ENCODE results near the gene TGM4. TPM values are rescaled to one million over a fixed set of nuclear protein-coding genes. Genes with fewer than 3 reads are reported as not detected.
"Not testable (repeated sequence)": the region's sequence is repeated elsewhere in the genome, so short reads cannot be mapped to it uniquely, and the experiment has no call there.

Gene TGM4
- total and polyA plus RNA-seq, 2 donors (not counting 1 experiment from before 2014, with no cell fraction given), result not detected

- Mint-ChIP-seq H3K9me3 (ENCODE audit: insufficient read depth) (no peaks in the 10 kb centered on the region), H3K4me3 (no peak overlapping the region), H3K4me1 (peaks cover 20% of the 10 kb centered on the region), H3K27me3 (no peaks in the 10 kb centered on the region), H3K27ac (no peak overlapping the region)
- no peak overlapping the region for H3K9ac ChIP-seq (ENCODE audit: low read length)
- intact Hi-C loops (cut with micrococcal nuclease), result no loop called here
- no peak overlapping the region for H2AFZ ChIP-seq (ENCODE audit: insufficient read depth, low read depth, low read length, poor library complexity, severe bottlenecking)
- no peak overlapping the region for H3K4me3 ChIP-seq (ENCODE audit: control extremely low read depth in 1 of 5, extremely low read depth in 1 of 5, insufficient read depth in 1 of 5, low read depth in 2 of 5, low read length in 4 of 5)
- H3K4me2 ChIP-seq (replicated peaks; ENCODE audit: low read depth, low read length, poor library complexity, severe bottlenecking), result no peak overlapping the region
- 97% methylated on average over 3 of the region's 3 CpGs for WGBS (ENCODE audit: insufficient coverage)
- H3K36me3 ChIP-seq (replicated peaks in 1 of 2; ENCODE audit: control extremely low read depth in 1 of 2, control insufficient read depth in 1 of 2, extremely low read depth in 1 of 2, insufficient read depth in 2 of 2, low read length in 1 of 2), result peaks cover 0 to 10% of the 10 kb centered on the region in 2 experiments
- H3K4me1 ChIP-seq (ENCODE audit: control insufficient read depth in 2 of 2, insufficient read depth in 2 of 2, low read length in 2 of 2), result peaks cover 0 to 6% of the 10 kb centered on the region in 2 donors
- no peaks in the 10 kb centered on the region for H3K9me3 ChIP-seq (ENCODE audit: control extremely low read depth in 1 of 3, control insufficient read depth in 2 of 3, insufficient read depth in 1 of 3, low read length in 2 of 3)
- H3K79me2 ChIP-seq (ENCODE audit: control insufficient read depth, insufficient read depth, low read length), result peaks cover 22% of the 10 kb centered on the region
- H3K27ac ChIP-seq (ENCODE audit: low read length in 2 of 2), result no peak overlapping the region
- H4K20me1 ChIP-seq (ENCODE audit: control insufficient read depth, insufficient read depth, low read length, poor library complexity, severe bottlenecking), result peaks cover 7% of the 10 kb centered on the region
- POLR2A ChIA-PET, result no interaction called here
- no peaks in the 10 kb centered on the region for H3K27me3 ChIP-seq (replicated peaks in 1 of 4; ENCODE audit: control extremely low read depth in 1 of 4, control insufficient read depth in 3 of 4, insufficient read depth in 4 of 4, low read length in 3 of 4)
- CTCF ChIA-PET, result interaction anchor here (1.1 kb wide), 1 partner anchor 90 kb away, joined by 3 read pairs; no protein-coding TSS in a partner anchor
- TF ChIP-seq, protein P1, sequence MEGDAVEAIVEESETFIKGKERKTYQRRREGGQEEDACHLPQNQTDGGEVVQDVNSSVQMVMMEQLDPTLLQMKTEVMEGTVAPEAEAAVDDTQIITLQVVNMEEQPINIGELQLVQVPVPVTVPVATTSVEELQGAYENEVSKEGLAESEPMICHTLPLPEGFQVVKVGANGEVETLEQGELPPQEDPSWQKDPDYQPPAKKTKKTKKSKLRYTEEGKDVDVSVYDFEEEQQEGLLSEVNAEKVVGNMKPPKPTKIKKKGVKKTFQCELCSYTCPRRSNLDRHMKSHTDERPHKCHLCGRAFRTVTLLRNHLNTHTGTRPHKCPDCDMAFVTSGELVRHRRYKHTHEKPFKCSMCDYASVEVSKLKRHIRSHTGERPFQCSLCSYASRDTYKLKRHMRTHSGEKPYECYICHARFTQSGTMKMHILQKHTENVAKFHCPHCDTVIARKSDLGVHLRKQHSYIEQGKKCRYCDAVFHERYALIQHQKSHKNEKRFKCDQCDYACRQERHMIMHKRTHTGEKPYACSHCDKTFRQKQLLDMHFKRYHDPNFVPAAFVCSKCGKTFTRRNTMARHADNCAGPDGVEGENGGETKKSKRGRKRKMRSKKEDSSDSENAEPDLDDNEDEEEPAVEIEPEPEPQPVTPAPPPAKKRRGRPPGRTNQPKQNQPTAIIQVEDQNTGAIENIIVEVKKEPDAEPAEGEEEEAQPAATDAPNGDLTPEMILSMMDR (IDR thresholded peaks at IDR 0.05), result no peak
- TF ChIP-seq EZH2 (IDR thresholded peaks at IDR 0.05; ENCODE audit: borderline replicate concordance, insufficient read depth, low read depth, low read length, poor library complexity, severe bottlenecking), result no peak
- no peak for ATAC-seq (ENCODE audit: low read depth)
- DNase-seq, result no peak
Measured at GRCh38 chr3:44948239-44948638, 73.8 kb downstream of the TGM4 start.

- H3K4me3 Mint-ChIP-seq; ATAC-seq (ENCODE audit: low read depth); H3K27ac Mint-ChIP-seq; intact Hi-C loops (cut with micrococcal nuclease); H3K9ac ChIP-seq (ENCODE audit: low read length); H3K4me3 ChIP-seq (ENCODE audit: control extremely low read depth in 1 of 5, extremely low read depth in 1 of 5, insufficient read depth in 1 of 5, low read depth in 2 of 5, low read length in 4 of 5); POLR2A ChIA-PET; H3K27ac ChIP-seq (ENCODE audit: low read length in 2 of 2); H3K27me3 Mint-ChIP-seq; H3K36me3 ChIP-seq (replicated peaks in 1 of 2; ENCODE audit: control extremely low read depth in 1 of 2, control insufficient read depth in 1 of 2, extremely low read depth in 1 of 2, insufficient read depth in 2 of 2, low read length in 1 of 2); H2AFZ ChIP-seq (ENCODE audit: insufficient read depth, low read depth, low read length, poor library complexity, severe bottlenecking); H3K27me3 ChIP-seq (replicated peaks in 1 of 4; ENCODE audit: control extremely low read depth in 1 of 4, control insufficient read depth in 3 of 4, insufficient read depth in 4 of 4, low read length in 3 of 4); H4K20me1 ChIP-seq (ENCODE audit: control insufficient read depth, insufficient read depth, low read length, poor library complexity, severe bottlenecking); CTCF ChIA-PET; H3K4me2 ChIP-seq (replicated peaks; ENCODE audit: low read depth, low read length, poor library complexity, severe bottlenecking); H3K9me3 Mint-ChIP-seq (ENCODE audit: insufficient read depth); DNase-seq; H3K9me3 ChIP-seq (ENCODE audit: control extremely low read depth in 1 of 3, control insufficient read depth in 2 of 3, insufficient read depth in 1 of 3, low read length in 2 of 3); H3K4me1 ChIP-seq (ENCODE audit: control insufficient read depth in 2 of 2, insufficient read depth in 2 of 2, low read length in 2 of 2): not testable (repeated sequence)
- 93% methylated on average over 2 of the region's 4 CpGs for WGBS (ENCODE audit: insufficient coverage)
- H3K4me1 Mint-ChIP-seq, result peaks cover 23% of the 10 kb centered on the region
- H3K79me2 ChIP-seq (ENCODE audit: control insufficient read depth, insufficient read depth, low read length), result peaks cover 32% of the 10 kb centered on the region
Measured at GRCh38 chr3:44949770-44950169, 75.4 kb downstream of the TGM4 start.
